GM18507 (cell line): ENCODE results near the gene KCNH6.

Experiments used
- DNase-seq: peaks from one replicate; pipeline ENCODE4 v3.0.0; 2011; ENCODE audit warnings: low read depth; ENCODE audit not compliant: insufficient read length; ENCODE audit errors: extremely low spot score
- FAIRE-seq: peaks from 2 replicates; lab custom pipeline; 2011; peaks lifted over from hg19 to GRCh38; lab: Jason Lieb, UNC

Gene KCNH6

GRCh38 chr17:63523253-63523855, at the start of gene KCNH6:
Gene KCNH6, plus strand, starts transcription at chr17:63523358. Its CDS starts 56 bp downstream, at chr17:63523414.
- DNase-seq (no peak), FAIRE-seq (no peak)

GRCh38 chr17:63474174-63474573, 49.0 kb upstream of the KCNH6 start:
- no peak for FAIRE-seq
- DNase-seq: no peak

DNA sequence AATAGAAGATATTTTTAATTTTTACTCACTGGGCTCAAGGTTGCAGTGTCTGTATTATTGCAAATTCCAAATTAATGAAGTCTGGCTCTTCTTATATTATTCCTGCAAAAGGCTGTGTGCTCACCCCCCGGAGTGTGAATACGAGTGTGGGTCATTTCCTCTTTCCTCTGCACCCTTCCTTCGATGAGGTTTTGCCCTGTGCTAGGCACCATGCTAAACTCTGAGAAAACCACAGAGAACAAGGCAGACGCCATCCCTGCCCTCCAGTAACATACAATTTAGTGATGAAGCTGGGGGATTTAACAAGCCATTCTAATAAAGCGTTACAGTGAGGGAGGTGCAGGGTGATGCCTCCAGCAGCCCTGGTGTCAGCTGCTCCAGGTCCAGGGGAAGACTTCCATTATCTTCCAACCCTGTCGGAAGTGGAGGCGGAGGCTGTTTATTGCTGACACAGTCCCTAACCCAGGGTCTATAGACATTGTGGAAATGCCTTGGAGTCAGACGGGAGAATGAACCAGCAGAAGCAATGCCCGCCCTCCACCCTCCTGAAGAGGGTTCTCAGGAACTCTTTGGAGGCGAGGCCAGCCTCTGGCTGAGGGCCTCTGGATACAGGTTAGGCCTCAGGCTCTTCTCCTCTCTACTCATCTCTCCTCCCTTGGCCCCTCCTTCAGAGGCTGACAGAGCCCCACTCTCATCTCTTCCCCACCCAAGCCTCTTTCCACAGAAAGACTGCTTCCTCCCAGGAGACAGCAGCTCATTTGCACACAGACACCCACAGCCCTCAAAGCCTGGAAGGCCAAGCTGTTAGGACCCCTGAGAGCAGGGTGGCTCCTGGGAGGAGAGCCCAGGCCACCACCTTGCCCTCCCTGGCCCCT, 48.3 kb upstream of the KCNH6 start:
- no peak for FAIRE-seq

GRCh38 chr17:63475491-63476412, 47.4 kb upstream of the KCNH6 start:
- no peak for DNase-seq
- no peak for FAIRE-seq

More for the DNA sequence above, 48.3 kb upstream of the KCNH6 start:
- no peak for DNase-seq

DNA sequence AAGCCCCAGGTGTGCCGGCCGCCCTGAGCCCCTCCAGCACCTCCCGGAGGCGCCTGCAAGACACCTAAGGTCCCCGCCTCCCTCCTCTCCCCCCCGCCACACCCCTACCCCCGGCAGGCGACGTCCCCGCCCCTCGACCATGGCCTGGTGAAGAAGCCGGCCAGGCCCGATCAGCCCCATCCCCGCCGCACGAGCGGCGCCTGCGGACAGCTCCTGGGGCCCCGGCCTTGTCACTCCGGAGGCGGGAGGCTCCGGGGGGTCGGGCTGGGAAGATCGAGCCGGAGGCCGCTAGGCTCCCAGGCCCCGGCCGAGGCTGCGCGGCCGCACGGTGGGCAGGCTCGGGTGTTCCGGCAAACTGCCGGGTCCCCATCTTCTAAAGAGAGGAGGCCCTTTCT, 46.7 kb upstream of the KCNH6 start:
- FAIRE-seq (no peak), DNase-seq (no peak)

DNA sequence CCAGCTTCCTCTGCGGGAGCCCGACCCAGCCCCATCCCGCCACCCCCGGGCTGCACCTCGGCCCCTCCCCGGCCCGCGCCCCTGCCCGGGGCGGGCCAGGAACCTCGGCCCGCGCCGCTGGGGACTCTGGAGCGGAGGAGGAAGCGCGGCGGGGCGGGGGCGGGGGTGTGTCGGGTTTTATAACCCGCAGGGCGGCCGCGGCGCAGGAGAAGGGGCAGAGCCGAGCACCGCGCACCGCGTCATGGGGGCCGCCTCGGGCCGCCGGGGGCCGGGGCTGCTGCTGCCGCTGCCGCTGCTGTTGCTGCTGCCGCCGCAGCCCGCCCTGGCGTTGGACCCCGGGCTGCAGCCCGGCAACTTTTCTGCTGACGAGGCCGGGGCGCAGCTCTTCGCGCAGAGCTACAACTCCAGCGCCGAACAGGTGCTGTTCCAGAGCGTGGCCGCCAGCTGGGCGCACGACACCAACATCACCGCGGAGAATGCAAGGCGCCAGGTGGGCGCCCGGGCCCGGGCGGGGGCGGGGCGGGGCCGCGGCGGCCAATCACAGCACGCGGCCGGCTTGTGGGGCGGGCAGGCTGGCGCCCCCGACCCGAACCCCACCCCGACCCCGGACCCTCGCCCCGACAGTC, 46.2 kb upstream of the KCNH6 start, which contains the start of gene ACE:
ACE (plus strand) TSS at position 208 of the 626 bp plus-strand sequence; CDS start at position 242, 34 bp downstream.
- FAIRE-seq: no peak
- no peak for DNase-seq

DNA sequence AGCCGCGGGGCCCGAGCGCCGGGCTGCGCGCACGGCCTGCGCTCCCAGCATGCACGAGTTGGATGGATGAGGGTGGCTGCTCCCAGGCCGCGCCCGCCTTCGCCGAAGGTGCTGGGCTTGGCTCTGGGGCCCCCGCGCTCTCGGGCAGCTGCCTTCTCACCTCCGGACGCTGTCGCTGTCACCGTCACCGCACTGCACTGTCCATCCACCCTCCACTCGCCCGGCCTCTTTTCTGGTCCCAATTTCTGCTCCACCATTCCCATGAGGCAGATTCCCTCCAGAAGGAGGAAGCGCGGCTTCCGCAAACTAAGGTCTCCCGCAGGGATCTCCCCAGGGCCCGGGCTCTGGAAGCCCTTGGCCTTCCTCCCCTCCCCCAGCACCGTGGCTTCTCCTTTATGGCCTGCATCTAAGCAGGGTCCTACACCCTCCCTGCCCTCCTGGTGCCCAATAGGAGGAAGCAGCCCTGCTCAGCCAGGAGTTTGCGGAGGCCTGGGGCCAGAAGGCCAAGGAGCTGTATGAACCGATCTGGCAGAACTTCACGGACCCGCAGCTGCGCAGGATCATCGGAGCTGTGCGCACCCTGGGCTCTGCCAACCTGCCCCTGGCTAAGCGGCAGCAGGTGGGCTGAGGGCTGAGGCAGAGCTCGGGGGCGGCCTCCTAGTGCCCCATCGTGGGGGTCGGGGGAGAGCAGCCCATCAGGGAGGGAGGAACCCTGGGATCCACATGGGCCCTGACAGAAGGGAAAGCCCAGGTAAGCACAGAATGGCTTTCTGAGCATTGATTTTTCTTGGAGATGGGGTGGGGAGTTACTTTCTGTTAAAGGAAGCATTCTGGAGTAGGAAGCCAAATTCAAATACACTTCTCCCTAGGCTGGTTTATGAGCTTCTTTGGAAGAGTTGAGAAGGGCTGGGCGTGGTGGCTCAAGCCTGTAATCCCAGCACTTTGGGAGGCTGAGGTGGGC, 45.4 kb upstream of the KCNH6 start:
- DNase-seq (no peak), FAIRE-seq (no peak)

- peak; percentile 78 for FAIRE-seq
- peak; percentile 76 for DNase-seq
Measured at GRCh38 chr17:63478814-63479494, 44.2 kb upstream of the KCNH6 start.

GRCh38 chr17:63479495-63480184, 43.5 kb upstream of the KCNH6 start:
- FAIRE-seq (no peak), DNase-seq (no peak)

DNA sequence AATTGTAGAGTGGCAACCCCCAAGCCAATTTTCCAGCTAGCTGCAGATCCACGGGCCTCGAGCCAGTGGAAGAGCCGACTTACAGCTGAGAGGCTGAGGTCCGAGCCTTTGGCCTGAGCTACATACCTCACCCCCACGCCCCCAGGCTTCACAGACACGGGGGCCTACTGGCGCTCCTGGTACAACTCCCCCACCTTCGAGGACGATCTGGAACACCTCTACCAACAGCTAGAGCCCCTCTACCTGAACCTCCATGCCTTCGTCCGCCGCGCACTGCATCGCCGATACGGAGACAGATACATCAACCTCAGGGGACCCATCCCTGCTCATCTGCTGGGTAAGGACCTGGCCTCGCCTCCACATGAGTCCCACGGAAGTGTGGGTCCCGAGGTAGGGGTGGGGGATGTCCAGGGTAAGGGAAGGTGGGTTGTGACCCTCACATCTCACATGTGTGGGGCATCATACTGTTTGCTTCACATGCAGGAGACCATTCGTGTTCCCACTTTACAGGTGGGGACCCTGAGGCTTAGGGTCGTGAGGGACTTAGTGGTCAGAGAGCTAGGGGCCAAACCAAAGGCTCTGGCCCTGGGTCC, 42.9 kb upstream of the KCNH6 start:
- no peak for FAIRE-seq

GRCh38 chr17:63480826-63481487, 42.2 kb upstream of the KCNH6 start:
- FAIRE-seq (no peak), DNase-seq (no peak)

More for the DNA sequence above, 42.9 kb upstream of the KCNH6 start:
- no peak for DNase-seq

DNA sequence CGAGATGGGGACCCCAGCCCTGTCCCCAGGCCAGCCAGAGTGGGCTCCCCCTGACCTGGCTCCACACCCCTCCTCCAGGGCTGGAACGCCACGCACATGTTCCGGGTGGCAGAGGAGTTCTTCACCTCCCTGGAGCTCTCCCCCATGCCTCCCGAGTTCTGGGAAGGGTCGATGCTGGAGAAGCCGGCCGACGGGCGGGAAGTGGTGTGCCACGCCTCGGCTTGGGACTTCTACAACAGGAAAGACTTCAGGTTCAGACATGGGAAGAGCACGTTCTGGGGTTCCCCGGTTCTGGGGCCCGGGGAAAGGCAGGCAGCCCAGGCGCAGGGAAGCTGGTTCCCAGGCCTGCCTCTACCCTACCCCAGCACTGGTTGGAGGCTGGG, 41.7 kb upstream of the KCNH6 start:
- FAIRE-seq (no peak), DNase-seq (no peak)

DNA sequence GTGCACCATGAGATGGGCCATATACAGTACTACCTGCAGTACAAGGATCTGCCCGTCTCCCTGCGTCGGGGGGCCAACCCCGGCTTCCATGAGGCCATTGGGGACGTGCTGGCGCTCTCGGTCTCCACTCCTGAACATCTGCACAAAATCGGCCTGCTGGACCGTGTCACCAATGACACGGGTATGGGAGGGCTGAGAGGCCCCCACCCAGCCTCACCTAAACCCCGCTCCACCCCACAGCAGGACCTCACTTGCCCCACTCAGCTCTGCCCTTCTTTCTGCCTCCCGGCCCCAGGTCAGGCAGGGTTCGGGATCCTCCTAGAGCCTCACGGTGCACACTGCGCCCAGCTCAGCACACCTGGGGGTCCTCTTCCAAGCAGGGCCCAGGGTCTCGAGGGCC, 40.6 kb upstream of the KCNH6 start:
- DNase-seq (no peak), FAIRE-seq (no peak)

DNA sequence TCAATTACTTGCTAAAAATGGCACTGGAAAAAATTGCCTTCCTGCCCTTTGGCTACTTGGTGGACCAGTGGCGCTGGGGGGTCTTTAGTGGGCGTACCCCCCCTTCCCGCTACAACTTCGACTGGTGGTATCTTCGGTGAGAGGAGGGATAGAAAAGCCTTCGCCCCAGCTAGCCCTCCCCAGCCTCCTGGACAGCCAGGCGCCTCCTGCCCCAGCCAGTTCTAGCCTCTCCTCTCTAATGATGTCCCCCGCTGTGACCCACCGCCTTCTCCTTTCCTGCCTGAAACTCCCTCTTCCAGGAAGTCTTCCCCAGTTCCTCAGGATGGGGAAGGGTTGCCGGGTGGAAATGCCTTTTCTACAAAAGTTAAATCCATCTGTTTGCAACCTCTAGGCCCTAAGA, 40.1 kb upstream of the KCNH6 start:
- no peak for FAIRE-seq
- DNase-seq: no peak

GRCh38 chr17:63483655-63484575, 39.2 kb upstream of the KCNH6 start:
- DNase-seq (no peak), FAIRE-seq (no peak)
